GM12891 (cell line): Measurements from ENCODE around the gene TTC28.
"Not testable (repeated sequence)": the region's sequence is repeated elsewhere in the genome, so short reads cannot be mapped to it uniquely, and the experiment has no call there.

Source experiments
- DNase-seq: peaks from one replicate; pipeline ENCODE4 v3.0.0; 2011; ENCODE audit warnings: low spot score; ENCODE audit not compliant: insufficient read length
- FAIRE-seq: peaks from 2 replicates; lab custom pipeline; 2011; peaks lifted over from hg19 to GRCh38; lab: Jason Lieb, UNC
- PAX5 ChIP-seq: IDR thresholded peaks from 2 replicates; pipeline ENCODE4 v1.6.1; 2011; ENCODE audit warnings: low read length, moderate library complexity, mild to moderate bottlenecking; ENCODE audit not compliant: insufficient read depth, severe bottlenecking
- POLR2A ChIP-seq: IDR thresholded peaks from 2 replicates; pipeline ENCODE4 v1.6.1; 2011; ENCODE audit warnings: low read depth, low read length, control low read depth
- POLR2AphosphoS5 ChIP-seq: IDR thresholded peaks from 2 replicates; pipeline ENCODE4 v1.6.1; 2011; ENCODE audit warnings: low read depth, low read length, control low read depth
- POU2F2 ChIP-seq: IDR thresholded peaks from 2 replicates; pipeline ENCODE4 v1.6.1; 2011; ENCODE audit warnings: low read depth, mild to moderate bottlenecking, control low read depth, low read length, moderate library complexity
- SPI1 ChIP-seq: IDR thresholded peaks from 2 replicates; pipeline ENCODE4 v1.6.1; 2011; ENCODE audit warnings: low read depth, low read length, control low read depth
- TAF1 ChIP-seq: IDR thresholded peaks from 2 replicates; pipeline ENCODE4 v1.6.1; 2011; ENCODE audit warnings: low read depth, low read length, control low read depth

The TTC28 gene

GRCh38 chr22:28557184-28557583 is 122.5 kb downstream of the TTC28 start:
- FAIRE-seq (no peak), DNase-seq (no peak)
- TF ChIP-seq POLR2AphosphoS5 (no peak), SPI1 (no peak), PAX5 (no peak), POU2F2 (no peak), TAF1 (no peak), POLR2A (no peak)

GRCh38 chr22:28553108-28553866 is 126.4 kb downstream of the TTC28 start:
- not testable (repeated sequence) for FAIRE-seq, DNase-seq

- DNase-seq (no peak), FAIRE-seq (no peak)
- no peak for TF ChIP-seq POU2F2
- no peak for TF ChIP-seq POLR2AphosphoS5
- TF ChIP-seq SPI1 = no peak
- no peak for TF ChIP-seq POLR2A
- TF ChIP-seq TAF1 = no peak
- no peak for TF ChIP-seq PAX5
Observed at GRCh38 chr22:28548406-28548805, 131.2 kb downstream of the TTC28 start.

GRCh38 chr22:28547132-28547842 is 132.4 kb downstream of the TTC28 start:
- DNase-seq = no peak
- no peak for FAIRE-seq
- TF ChIP-seq PAX5 = no peak
- TF ChIP-seq SPI1 = no peak
- TF ChIP-seq POU2F2 = no peak
- TF ChIP-seq TAF1 = no peak
- TF ChIP-seq POLR2A = no peak
- no peak for TF ChIP-seq POLR2AphosphoS5

GRCh38 chr22:28544431-28544868 is 135.2 kb downstream of the TTC28 start:
- no peak for FAIRE-seq
- no peak for DNase-seq
- TF ChIP-seq POU2F2 (no peak), PAX5 (no peak), SPI1 (no peak), POLR2AphosphoS5 (no peak), TAF1 (no peak), POLR2A (no peak)

GRCh38 chr22:28542980-28543621 is 136.5 kb downstream of the TTC28 start:
- no peak for TF ChIP-seq SPI1
- no peak for TF ChIP-seq POLR2AphosphoS5
- TF ChIP-seq POLR2A = no peak
- no peak for TF ChIP-seq TAF1
- TF ChIP-seq POU2F2 = no peak
- TF ChIP-seq PAX5 = no peak
- FAIRE-seq (no peak), DNase-seq (no peak)

- FAIRE-seq = no peak
- DNase-seq = no peak
- TF ChIP-seq POLR2A (no peak), SPI1 (no peak), PAX5 (no peak), TAF1 (no peak), POU2F2 (no peak), POLR2AphosphoS5 (no peak)
Observed at GRCh38 chr22:28541137-28541536, 138.5 kb downstream of the TTC28 start.

- no peak for TF ChIP-seq PAX5
- no peak for TF ChIP-seq TAF1
- no peak for TF ChIP-seq SPI1
- DNase-seq = no peak
- no peak for FAIRE-seq
Observed at GRCh38 chr22:28538922-28539321, 140.7 kb downstream of the TTC28 start.

GRCh38 chr22:28530565-28530964 is 149.1 kb downstream of the TTC28 start:
- FAIRE-seq, DNase-seq: not testable (repeated sequence)

GRCh38 chr22:28529144-28529543 is 150.5 kb downstream of the TTC28 start:
- FAIRE-seq, DNase-seq: not testable (repeated sequence)
